Vagina (tissue), 2 donors: ENCODE results near the gene ACSL3. TPM values are rescaled to one million over a fixed set of nuclear protein-coding genes. Genes with fewer than 3 reads are reported as not detected.

Experiments used
- DNase-seq, 2 donors: peaks; one replicate each; pipeline ENCODE4 v3.0.0-alpha.2; 2017; ENCODE audit errors: extremely low spot score in 2 of 2
- H3K27ac ChIP-seq: fragments of 200-600 bp; sonication (generic); one replicate; pipeline ENCODE4 v1.5.1; 2019
- H3K27me3 ChIP-seq: fragments of 200-600 bp; sonication (generic); one replicate; pipeline ENCODE4 v1.5.1; 2019
- H3K36me3 ChIP-seq, 2 donors: fragments of 200-600 bp; sonication (generic); one replicate each; pipeline ENCODE4 v1.5.1; 2017 to 2019
- H3K4me1 ChIP-seq: fragments of 200-600 bp; sonication (generic); one replicate; pipeline ENCODE4 v1.5.1; 2019
- H3K4me3 ChIP-seq, 2 donors: fragments of 200-600 bp; sonication (generic); 1 replicate in 1 of 2; 2 replicates in 1 of 2; pipeline ENCODE4 v1.5.1; 2016 to 2019
- H3K9me3 ChIP-seq: fragments of 200-600 bp; sonication (generic); one replicate; pipeline ENCODE4 v1.5.1; 2019
- POLR2A ChIP-seq, 2 donors: fragments of 450-650 bp; IDR thresholded peaks; one replicate each; pipeline ENCODE4 v1.6.1; 2017; ENCODE audit warnings: antibody characterized with exemption in 2 of 2, mild to moderate bottlenecking in 2 of 2, moderate library complexity in 2 of 2
- POLR2AphosphoS5 ChIP-seq, 2 donors: sonication (generic); formaldehyde crosslinking; IDR thresholded peaks; one replicate each; pipeline ENCODE4 v1.9.0; 2017; ENCODE audit warnings: antibody characterized with exemption in 2 of 2, mild to moderate bottlenecking in 2 of 2, low read depth in 1 of 2; ENCODE audit not compliant: insufficient read depth in 1 of 2
- intact Hi-C: fragments of 100-400 bp; cut with DNase I; formaldehyde crosslinking; loops from one replicate; pipeline ENCODE4 v1.15.1; 2023
- total RNA-seq: library from RNA; depleted of rRNA; stranded (reverse); fragments of >200 nt; gene quantifications from one replicate; pipeline ENCODE4 v1.2.3, GENCODE V29; 2016
- TF ChIP-seq, protein P1 (sequence below), 3 experiments: fragments of 450-650 bp in 2 of 3; fragments of 200-600 bp in 1 of 3; sonication (generic) in 1 of 3; IDR thresholded peaks; one replicate each; pipeline ENCODE4 v1.5.1; 2017 to 2019; ENCODE audit warnings: antibody characterized with exemption in 3 of 3, mild to moderate bottlenecking in 2 of 3, moderate library complexity in 2 of 3

ACSL3 gene
- total RNA-seq, 1 donor from 2014 or later = 60.4 TPM

DNA sequence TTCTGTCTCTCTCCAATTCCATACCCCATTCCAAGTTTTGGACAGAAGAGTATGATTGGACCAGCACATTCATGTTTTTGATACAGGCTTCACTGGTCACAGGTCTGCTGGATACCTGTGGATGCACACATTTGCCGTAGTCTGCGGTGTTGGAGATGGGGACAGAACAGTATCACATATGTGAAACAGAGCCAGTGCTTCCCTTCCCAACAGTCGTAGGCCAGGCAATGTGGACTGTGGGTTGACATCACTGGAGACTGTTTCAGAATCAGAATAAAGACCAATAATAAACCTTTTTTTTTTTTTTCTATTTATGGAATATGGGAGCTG is 18.7 kb downstream of the ACSL3 start:
- Histone ChIP-seq H3K36me3 (no peaks in the 10 kb centered on the region), H3K4me3 (no peak overlapping the region), H3K9me3 (no peaks in the 10 kb centered on the region), H3K4me1 (peaks cover 18% of the 10 kb centered on the region), H3K27ac (no peak overlapping the region), H3K27me3 (no peaks in the 10 kb centered on the region)
- TF ChIP-seq POLR2A (IDR thresholded peaks at IDR 0.05) = no peak
- TF ChIP-seq, protein P1, sequence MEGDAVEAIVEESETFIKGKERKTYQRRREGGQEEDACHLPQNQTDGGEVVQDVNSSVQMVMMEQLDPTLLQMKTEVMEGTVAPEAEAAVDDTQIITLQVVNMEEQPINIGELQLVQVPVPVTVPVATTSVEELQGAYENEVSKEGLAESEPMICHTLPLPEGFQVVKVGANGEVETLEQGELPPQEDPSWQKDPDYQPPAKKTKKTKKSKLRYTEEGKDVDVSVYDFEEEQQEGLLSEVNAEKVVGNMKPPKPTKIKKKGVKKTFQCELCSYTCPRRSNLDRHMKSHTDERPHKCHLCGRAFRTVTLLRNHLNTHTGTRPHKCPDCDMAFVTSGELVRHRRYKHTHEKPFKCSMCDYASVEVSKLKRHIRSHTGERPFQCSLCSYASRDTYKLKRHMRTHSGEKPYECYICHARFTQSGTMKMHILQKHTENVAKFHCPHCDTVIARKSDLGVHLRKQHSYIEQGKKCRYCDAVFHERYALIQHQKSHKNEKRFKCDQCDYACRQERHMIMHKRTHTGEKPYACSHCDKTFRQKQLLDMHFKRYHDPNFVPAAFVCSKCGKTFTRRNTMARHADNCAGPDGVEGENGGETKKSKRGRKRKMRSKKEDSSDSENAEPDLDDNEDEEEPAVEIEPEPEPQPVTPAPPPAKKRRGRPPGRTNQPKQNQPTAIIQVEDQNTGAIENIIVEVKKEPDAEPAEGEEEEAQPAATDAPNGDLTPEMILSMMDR (IDR thresholded peaks at IDR 0.05) = no peak
- no peak for TF ChIP-seq POLR2AphosphoS5 (IDR thresholded peaks at IDR 0.05; ENCODE audit: insufficient read depth in 1 of 2, low read depth in 1 of 2)
- intact Hi-C loops = no loop called here
- no peak for DNase-seq

DNA sequence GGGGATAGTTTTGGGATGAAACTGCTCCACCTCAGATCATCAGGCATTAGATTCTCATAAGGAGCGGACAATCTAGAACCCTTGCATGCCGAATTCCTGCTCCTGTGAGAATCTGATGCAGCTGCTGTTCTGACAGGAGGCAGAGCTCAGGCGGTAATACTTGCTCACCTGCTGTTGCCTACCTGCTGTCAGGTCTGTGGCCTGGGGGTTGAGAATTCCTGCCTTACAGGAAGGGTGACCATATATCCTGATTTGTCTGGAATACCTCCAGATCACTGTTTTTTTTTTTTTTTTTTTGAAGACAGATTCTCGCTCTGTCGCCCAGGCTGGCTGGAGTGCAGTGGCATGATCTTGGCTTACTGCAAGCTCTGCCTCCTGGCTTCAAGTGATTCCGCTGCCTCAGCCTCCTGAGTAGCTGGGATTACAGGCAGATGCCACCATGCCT is 21.7 kb downstream of the ACSL3 start:
- H3K4me3 ChIP-seq = no peak overlapping the region
- H3K27me3 ChIP-seq = no peaks in the 10 kb centered on the region
- DNase-seq = no peak
- H3K9me3 ChIP-seq = no peaks in the 10 kb centered on the region
- H3K27ac ChIP-seq = no peak overlapping the region
- H3K4me1 ChIP-seq = peaks cover 32% of the 10 kb centered on the region
- intact Hi-C loops = no loop called here
- no peaks in the 10 kb centered on the region for H3K36me3 ChIP-seq
- TF ChIP-seq POLR2A (IDR thresholded peaks at IDR 0.05) (no peak), POLR2AphosphoS5 (IDR thresholded peaks at IDR 0.05; ENCODE audit: insufficient read depth in 1 of 2, low read depth in 1 of 2) (no peak)
- TF ChIP-seq, protein P1 (IDR thresholded peaks at IDR 0.05) = no peak

DNA sequence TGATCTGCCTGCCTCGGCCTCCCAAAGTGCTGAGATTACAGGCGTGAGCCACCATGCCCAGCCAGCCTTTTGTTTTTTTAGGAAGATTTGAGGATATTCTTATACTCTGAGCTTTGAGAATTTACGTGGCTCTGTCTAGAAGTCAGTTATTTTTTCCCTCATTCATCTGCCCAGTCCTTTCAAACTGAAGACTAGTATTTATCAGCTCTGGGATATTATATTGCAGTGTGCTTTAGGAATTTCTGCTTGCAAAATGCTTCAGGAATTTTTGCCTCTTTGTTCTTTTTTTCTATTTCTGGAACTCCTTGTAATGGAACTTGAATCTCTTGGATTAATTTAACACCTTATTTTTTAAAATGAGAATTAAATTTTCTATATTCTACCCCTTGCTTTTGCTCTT is 22.6 kb downstream of the ACSL3 start:
- no peaks in the 10 kb centered on the region for H3K9me3 ChIP-seq
- H3K36me3 ChIP-seq = no peaks in the 10 kb centered on the region
- no peak for DNase-seq
- TF ChIP-seq POLR2A (IDR thresholded peaks at IDR 0.05) (no peak), POLR2AphosphoS5 (IDR thresholded peaks at IDR 0.05; ENCODE audit: insufficient read depth in 1 of 2, low read depth in 1 of 2) (no peak)
- TF ChIP-seq, protein P1 (IDR thresholded peaks at IDR 0.05) = no peak
- no peaks in the 10 kb centered on the region for H3K27me3 ChIP-seq
- intact Hi-C loops = no loop called here
- H3K4me1 ChIP-seq = peaks cover 33% of the 10 kb centered on the region
- H3K4me3 ChIP-seq = no peak overlapping the region
- H3K27ac ChIP-seq = no peak overlapping the region

DNA sequence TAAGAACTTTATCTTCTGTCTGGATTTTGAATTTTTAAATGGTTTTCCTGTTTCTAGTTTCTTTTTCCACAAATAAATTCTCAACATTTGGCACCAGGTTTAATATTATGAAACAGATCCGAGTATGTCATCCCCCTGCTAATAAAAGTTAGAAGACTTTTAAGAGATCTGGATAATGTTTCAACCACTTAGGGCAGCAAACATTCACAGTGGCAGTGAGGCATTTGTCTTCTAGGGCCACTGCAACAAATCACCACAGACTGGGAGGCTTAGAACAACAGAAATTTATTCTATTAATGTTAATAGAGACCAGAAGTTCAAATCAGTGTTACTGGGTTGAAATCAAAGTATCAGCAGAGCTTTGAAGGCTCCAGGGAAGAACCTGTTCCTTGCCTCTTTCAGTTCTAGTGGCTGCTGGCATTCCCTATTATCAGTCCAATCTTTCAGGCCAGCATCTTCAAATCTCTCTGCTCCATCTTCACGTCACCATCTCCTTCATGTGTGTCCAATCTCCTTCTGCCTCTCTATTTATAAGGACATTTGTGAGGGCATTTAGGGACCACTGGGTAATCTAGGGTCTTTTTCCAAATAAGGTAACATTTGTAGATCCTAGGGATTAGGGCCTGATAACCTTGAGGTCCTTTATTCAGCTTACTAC is 23.4 kb downstream of the ACSL3 start:
- DNase-seq = no peak
- Histone ChIP-seq H3K9me3 (no peaks in the 10 kb centered on the region), H3K36me3 (no peaks in the 10 kb centered on the region), H3K27ac (no peak overlapping the region), H3K27me3 (no peaks in the 10 kb centered on the region), H3K4me1 (peaks cover 33% of the 10 kb centered on the region), H3K4me3 (no peak overlapping the region)
- TF ChIP-seq, protein P1 (IDR thresholded peaks at IDR 0.05) = no peak
- TF ChIP-seq POLR2A (IDR thresholded peaks at IDR 0.05) = no peak
- TF ChIP-seq POLR2AphosphoS5 (IDR thresholded peaks at IDR 0.05; ENCODE audit: insufficient read depth in 1 of 2, low read depth in 1 of 2) = no peak
- intact Hi-C loops = no loop called here

DNA sequence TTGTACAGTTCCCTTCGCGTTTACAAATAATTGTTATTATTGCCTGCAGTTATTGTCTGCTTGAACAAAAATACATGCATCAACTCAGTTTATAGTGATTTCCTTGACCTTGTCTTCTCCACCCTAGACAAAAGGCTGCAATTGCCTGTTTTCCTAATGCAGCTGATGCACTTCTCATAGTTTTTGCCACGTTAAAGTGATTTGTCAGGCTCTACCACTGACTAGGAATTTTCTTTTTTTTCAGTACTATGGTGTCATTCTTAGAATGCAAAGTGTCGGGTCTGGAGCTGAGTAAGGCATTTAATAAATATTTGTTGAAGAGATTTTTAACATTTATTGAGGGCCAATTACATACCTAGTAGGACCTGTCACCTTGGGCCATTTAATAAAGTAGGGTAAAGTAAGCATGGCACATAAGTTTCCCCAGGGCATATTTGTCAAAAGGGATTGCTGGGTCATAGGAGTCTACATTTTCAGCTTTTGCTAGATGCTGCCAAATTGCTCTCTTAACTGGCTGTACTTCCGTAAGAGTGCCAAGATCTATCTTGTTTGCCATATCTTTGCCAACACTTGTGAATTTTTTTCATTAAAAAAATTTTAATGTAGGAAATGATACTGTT is 24.1 kb downstream of the ACSL3 start:
- intact Hi-C loops = no loop called here
- Histone ChIP-seq H3K9me3 (no peaks in the 10 kb centered on the region), H3K4me1 (peaks cover 33% of the 10 kb centered on the region), H3K36me3 (no peaks in the 10 kb centered on the region), H3K27ac (no peak overlapping the region), H3K27me3 (no peaks in the 10 kb centered on the region), H3K4me3 (no peak overlapping the region)
- no peak for DNase-seq
- no peak for TF ChIP-seq POLR2A (IDR thresholded peaks at IDR 0.05)
- TF ChIP-seq, protein P1 (IDR thresholded peaks at IDR 0.05) = no peak
- no peak for TF ChIP-seq POLR2AphosphoS5 (IDR thresholded peaks at IDR 0.05; ENCODE audit: insufficient read depth in 1 of 2, low read depth in 1 of 2)
